ENCODE results near the gene PAX8. TPM values are rescaled to one million over a fixed set of nuclear protein-coding genes. Genes with fewer than 3 reads are reported as not detected.

The PAX8 gene
- total RNA-seq, 6 donors from 2014 or later, result 1.5 to 3.6 (median 2.0) TPM

DNA sequence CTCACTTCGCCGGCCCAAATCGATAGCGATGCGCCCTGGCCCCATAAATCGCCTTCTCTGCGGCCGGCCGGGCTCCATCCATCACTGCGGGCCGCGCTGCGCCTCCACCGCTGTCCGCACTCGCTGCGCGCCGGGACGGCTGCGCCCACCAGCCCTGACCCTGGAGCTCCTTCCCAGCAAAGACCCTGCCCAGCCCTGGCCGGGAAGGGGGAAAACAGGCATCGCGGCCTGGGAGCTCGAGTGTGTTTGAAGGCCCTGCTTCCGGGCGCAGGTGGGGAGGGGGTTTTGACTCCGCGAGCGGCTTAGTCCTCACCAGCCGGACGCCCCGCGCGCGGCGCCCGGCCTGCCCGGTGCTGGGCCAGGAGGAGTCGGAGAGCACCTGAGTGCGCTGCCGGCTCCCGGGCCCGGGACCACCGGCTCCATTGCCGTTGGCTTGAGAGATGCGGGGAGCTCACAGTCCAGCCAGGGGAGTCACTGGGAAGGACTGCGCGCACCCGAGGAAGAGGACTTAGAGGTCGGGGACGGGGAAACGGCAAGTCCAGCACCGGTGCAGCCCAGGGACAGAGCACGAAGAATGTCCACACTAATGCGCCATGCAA is 1.1 kb downstream of the PAX8 start:
- no peak overlapping the region for H3K4me3 ChIP-seq
- peaks cover 0 to 35% (median 21%) of the 10 kb centered on the region in 4 donors for H3K27me3 ChIP-seq

DNA sequence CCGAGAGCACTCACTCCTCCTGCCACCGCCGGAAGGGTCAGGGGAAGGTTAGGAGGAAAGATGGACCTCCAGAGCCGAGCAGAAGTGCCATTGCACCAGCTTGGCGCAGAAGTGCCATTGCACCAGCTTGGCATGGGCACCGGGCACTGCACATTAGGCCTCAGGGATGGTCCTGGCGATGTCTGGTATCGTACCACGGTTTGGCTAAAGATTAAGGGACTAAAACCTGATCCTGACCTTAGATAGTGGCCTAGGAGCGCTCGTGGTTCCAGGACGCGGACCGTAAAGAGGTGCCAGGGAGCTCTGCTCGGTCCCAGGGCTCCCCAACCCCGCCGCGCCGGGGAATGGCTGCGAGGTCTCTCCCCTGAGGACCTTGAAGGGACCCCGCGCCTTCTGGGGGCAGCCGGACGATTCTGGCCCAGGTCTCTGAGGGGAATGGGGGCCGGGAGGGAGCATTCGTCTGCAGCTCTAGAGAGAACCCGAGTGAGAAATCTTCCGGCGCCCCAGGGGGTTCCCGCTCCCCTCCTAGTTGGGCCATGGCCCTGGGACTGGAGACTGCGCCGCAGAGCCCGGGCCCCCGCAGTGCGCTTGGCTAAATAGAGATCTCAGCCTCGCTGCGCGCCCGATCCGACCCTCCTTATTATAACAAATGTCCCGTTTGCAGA is 1.8 kb downstream of the PAX8 start:
- no peaks in the 10 kb centered on the region for H3K36me3 ChIP-seq
- H3K9me3 ChIP-seq, result no peaks in the 10 kb centered on the region
- H3K4me1 ChIP-seq, result peaks cover 14 to 29% (median 16%) of the 10 kb centered on the region in 4 donors
- H3K27me3 ChIP-seq, result peaks cover 0 to 35% (median 21%) of the 10 kb centered on the region in 4 donors
- DNase-seq (peak in 1 of 2 donors; percentile 75), ATAC-seq (ENCODE audit: low FRiP score in 2 of 2) (peak in 1 of 2 donors; percentile 13)
- H3K27ac ChIP-seq, result no peak overlapping the region
- WGBS, 2 donors, result 12 to 20% methylated on average over 7 to 40 of the region's 41 CpGs
- H3K4me3 ChIP-seq, result no peak overlapping the region
- TF ChIP-seq POLR2A (IDR thresholded peaks at IDR 0.05) (no peak), EP300 (IDR thresholded peaks at IDR 0.05) (no peak), POLR2AphosphoS5 (IDR thresholded peaks at IDR 0.05) (no peak)
- TF ChIP-seq, protein P1, sequence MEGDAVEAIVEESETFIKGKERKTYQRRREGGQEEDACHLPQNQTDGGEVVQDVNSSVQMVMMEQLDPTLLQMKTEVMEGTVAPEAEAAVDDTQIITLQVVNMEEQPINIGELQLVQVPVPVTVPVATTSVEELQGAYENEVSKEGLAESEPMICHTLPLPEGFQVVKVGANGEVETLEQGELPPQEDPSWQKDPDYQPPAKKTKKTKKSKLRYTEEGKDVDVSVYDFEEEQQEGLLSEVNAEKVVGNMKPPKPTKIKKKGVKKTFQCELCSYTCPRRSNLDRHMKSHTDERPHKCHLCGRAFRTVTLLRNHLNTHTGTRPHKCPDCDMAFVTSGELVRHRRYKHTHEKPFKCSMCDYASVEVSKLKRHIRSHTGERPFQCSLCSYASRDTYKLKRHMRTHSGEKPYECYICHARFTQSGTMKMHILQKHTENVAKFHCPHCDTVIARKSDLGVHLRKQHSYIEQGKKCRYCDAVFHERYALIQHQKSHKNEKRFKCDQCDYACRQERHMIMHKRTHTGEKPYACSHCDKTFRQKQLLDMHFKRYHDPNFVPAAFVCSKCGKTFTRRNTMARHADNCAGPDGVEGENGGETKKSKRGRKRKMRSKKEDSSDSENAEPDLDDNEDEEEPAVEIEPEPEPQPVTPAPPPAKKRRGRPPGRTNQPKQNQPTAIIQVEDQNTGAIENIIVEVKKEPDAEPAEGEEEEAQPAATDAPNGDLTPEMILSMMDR (IDR thresholded peaks at IDR 0.05), result no peak

More for the DNA sequence above, 1.1 kb downstream of the PAX8 start:
- ATAC-seq (ENCODE audit: low FRiP score in 2 of 2) (peak in 1 of 2 donors; percentile 22), DNase-seq (peak in 1 of 2 donors; percentile 75)
- 6 to 16% methylated on average over 27 to 52 of the region's 56 CpGs for WGBS, 2 donors
- Histone ChIP-seq H3K4me1 (peaks cover 13 to 35% (median 17%) of the 10 kb centered on the region in 4 donors), H3K27ac (no peak overlapping the region), H3K9me3 (no peaks in the 10 kb centered on the region), H3K36me3 (no peaks in the 10 kb centered on the region)
- no peak for TF ChIP-seq POLR2A (IDR thresholded peaks at IDR 0.05)
- TF ChIP-seq, protein P1 (IDR thresholded peaks at IDR 0.05), result no peak
- TF ChIP-seq EP300 (IDR thresholded peaks at IDR 0.05), result no peak
- no peak for TF ChIP-seq POLR2AphosphoS5 (IDR thresholded peaks at IDR 0.05)

- TF ChIP-seq EP300 (IDR thresholded peaks at IDR 0.05), result no peak
- no peak for TF ChIP-seq POLR2A (IDR thresholded peaks at IDR 0.05)
- TF ChIP-seq, protein P1 (IDR thresholded peaks at IDR 0.05), result no peak
- no peak for TF ChIP-seq POLR2AphosphoS5 (IDR thresholded peaks at IDR 0.05)
- H3K9me3 ChIP-seq, result no peaks in the 10 kb centered on the region
- WGBS, 2 donors, result 25 to 29% methylated on average over 18 of the region's 18 CpGs
- no peak overlapping the region for H3K27ac ChIP-seq
- peaks cover 0 to 35% (median 21%) of the 10 kb centered on the region in 4 donors for H3K27me3 ChIP-seq
- no peaks in the 10 kb centered on the region for H3K36me3 ChIP-seq
- H3K4me3 ChIP-seq, result no peak overlapping the region
- no peak for ATAC-seq (ENCODE audit: low FRiP score in 2 of 2)
- peaks cover 14 to 29% (median 16%) of the 10 kb centered on the region in 4 donors for H3K4me1 ChIP-seq
- no peak for DNase-seq
These were observed 2.4 kb downstream of the PAX8 start for GRCh38 chr2:113276216-113276760.

DNA sequence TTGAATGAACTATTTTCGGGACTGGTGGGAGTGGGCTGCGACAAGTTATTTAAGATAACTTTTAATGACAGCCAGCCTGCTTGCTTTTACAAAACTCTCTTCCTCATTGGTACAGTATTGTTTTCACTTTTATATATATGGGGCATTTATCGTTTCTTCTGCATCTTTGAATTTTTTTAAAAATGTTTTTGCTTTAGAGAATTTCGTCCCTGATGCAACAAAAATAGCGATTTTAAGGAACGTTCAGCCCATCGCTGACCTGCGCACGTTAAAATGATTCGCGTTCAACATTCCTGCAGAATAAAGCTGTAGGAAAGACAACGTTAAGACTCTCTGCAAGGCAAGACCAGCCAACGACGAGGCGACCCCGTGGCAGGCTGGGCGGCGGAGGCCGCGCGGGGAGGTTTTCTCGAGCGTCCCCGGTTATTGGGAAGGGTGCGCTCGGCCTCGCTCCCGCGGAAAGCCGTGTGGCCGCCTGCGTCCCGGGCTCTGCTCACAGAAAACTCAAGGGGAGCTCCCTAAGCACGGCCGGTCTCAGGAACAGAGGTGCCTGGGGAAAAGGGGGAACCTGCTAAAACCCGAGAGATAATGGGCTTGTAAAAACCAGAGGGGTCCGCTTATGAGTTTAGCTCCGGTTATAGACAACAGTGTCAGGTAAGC is 3.0 kb downstream of the PAX8 start:
- WGBS, 2 donors, result 22 to 25% methylated on average over 26 to 38 of the region's 38 CpGs
- Histone ChIP-seq H3K27me3 (peaks cover 0 to 35% (median 21%) of the 10 kb centered on the region in 4 donors), H3K27ac (no peak overlapping the region), H3K4me3 (no peak overlapping the region), H3K4me1 (peaks cover 14 to 29% (median 16%) of the 10 kb centered on the region in 4 donors), H3K36me3 (no peaks in the 10 kb centered on the region), H3K9me3 (no peaks in the 10 kb centered on the region)
- peak in 1 of 2 donors; percentile 80 for DNase-seq
- no peak for TF ChIP-seq POLR2AphosphoS5 (IDR thresholded peaks at IDR 0.05)
- no peak for TF ChIP-seq EP300 (IDR thresholded peaks at IDR 0.05)
- TF ChIP-seq, protein P1 (IDR thresholded peaks at IDR 0.05), result no peak
- no peak for TF ChIP-seq POLR2A (IDR thresholded peaks at IDR 0.05)
- no peak for ATAC-seq (ENCODE audit: low FRiP score in 2 of 2)
